EH (cell line): ENCODE measurements around the gene DLX6.
"Not testable (repeated sequence)": the region's sequence is repeated elsewhere in the genome, so short reads cannot be mapped to it uniquely, and the experiment has no call there.

ENCODE experiments used
- DNase-seq: peaks from one replicate; pipeline ENCODE4 v3.0.0-alpha.2; 2015; ENCODE audit warnings: low read depth

The DLX6 gene

GRCh38 chr7:97024209-97025129, 19.1 kb downstream of the DLX6 start, which contains the start of gene DLX5:
TSS of gene DLX5 (minus strand) at chr7:97024831. CDS start at chr7:97024623, 208 bp downstream.
- peak; percentile 39 for DNase-seq

GRCh38 chr7:97025130-97025499, 19.8 kb downstream of the DLX6 start:
- no peak for DNase-seq

GRCh38 chr7:97025983-97026714, 20.8 kb downstream of the DLX6 start:
- DNase-seq: no peak

- no peak for DNase-seq
Observed at GRCh38 chr7:97026715-97027426, 21.5 kb downstream of the DLX6 start.

- DNase-seq: peak; percentile 87
Observed at GRCh38 chr7:97027427-97028234, 22.3 kb downstream of the DLX6 start.

- DNase-seq: not testable (repeated sequence)
Observed at GRCh38 chr7:97034213-97034852, 29.0 kb downstream of the DLX6 start.

- no peak for DNase-seq
Observed at GRCh38 chr7:97039374-97040065, 34.2 kb downstream of the DLX6 start.

- DNase-seq: peak; percentile 39
Observed at GRCh38 chr7:97043281-97043680, 37.9 kb downstream of the DLX6 start.
